Keratinocyte (primary cell): ENCODE results near the gene TAF1B.

Source experiments
- CTCF ChIP-seq, 3 experiments: IDR thresholded peaks in 1 of 3; conservative IDR thresholded peaks in 1 of 3; optimal IDR thresholded peaks in 1 of 3; 2 replicates in 2 of 3; 3 replicates in 1 of 3; pipeline versions ENCODE3 to v1.5.1; 2011; ENCODE audit warnings: low read length in 3 of 3, mild to moderate bottlenecking in 3 of 3, moderate library complexity in 2 of 3, control low read depth in 1 of 3, inconsistent platforms in 1 of 3; ENCODE audit not compliant: insufficient read depth in 2 of 3; ENCODE audit errors: extremely low read depth in 1 of 3
- EZH2 ChIP-seq: IDR thresholded peaks from one replicate; pipeline ENCODE4 v1.6.1; 2012; ENCODE audit warnings: inconsistent platforms, mild to moderate bottlenecking, low read length, moderate library complexity

- no peak for TF ChIP-seq CTCF (optimal IDR thresholded peaks at IDR 0.05 in 1 of 3, IDR thresholded peaks at IDR 0.05 in 1 of 3, conservative IDR thresholded peaks at IDR 0.05 in 1 of 3; ENCODE audit: extremely low read depth in 1 of 3, insufficient read depth in 2 of 3, low read length in 3 of 3)
- no peak for TF ChIP-seq EZH2
Observed at GRCh38 chr2:9964334-9964980, 121.2 kb downstream of the TAF1B start.
